ENCODE results near the gene ZNF695.

ZNF695 gene

GRCh38 chr1:247007511-247008405 lies at the start of gene ZNF695:
TSS of gene ZNF695 (minus strand) at chr1:247008057. CDS start at chr1:247007908, 149 bp downstream.
- H3K4me3 ChIP-seq (ENCODE audit: low read length), result peak within 1 kb of the TSS; percentile 91
- peak; percentile 2 for TF ChIP-seq CTCF (conservative IDR thresholded peaks at IDR 0.05; ENCODE audit: low read depth, low read length)
- peak; percentile 87 for DNase-seq (ENCODE audit: low read depth)

GRCh38 chr1:247056071-247056470 lies 48.2 kb upstream of the ZNF695 start:
- no peak for TF ChIP-seq CTCF (conservative IDR thresholded peaks at IDR 0.05; ENCODE audit: low read depth, low read length)
- DNase-seq (ENCODE audit: low read depth), result no peak
- no peak overlapping the region for H3K4me3 ChIP-seq (ENCODE audit: low read length)

- H3K4me3 ChIP-seq (ENCODE audit: low read length), result no peak overlapping the region
- TF ChIP-seq CTCF (conservative IDR thresholded peaks at IDR 0.05; ENCODE audit: low read depth, low read length), result no peak
- DNase-seq (ENCODE audit: low read depth), result no peak
Observed at GRCh38 chr1:247054992-247055415, 47.1 kb upstream of the ZNF695 start.

- TF ChIP-seq CTCF (conservative IDR thresholded peaks at IDR 0.05; ENCODE audit: low read depth, low read length), result no peak
- DNase-seq (ENCODE audit: low read depth), result no peak
- no peak overlapping the region for H3K4me3 ChIP-seq (ENCODE audit: low read length)
Observed at GRCh38 chr1:247047702-247048101, 39.8 kb upstream of the ZNF695 start.

- no peak for DNase-seq (ENCODE audit: low read depth)
- TF ChIP-seq CTCF (conservative IDR thresholded peaks at IDR 0.05; ENCODE audit: low read depth, low read length), result no peak
- no peak overlapping the region for H3K4me3 ChIP-seq (ENCODE audit: low read length)
Observed at GRCh38 chr1:247047260-247047659, 39.4 kb upstream of the ZNF695 start.

GRCh38 chr1:247043406-247043805 lies 35.5 kb upstream of the ZNF695 start:
- DNase-seq (ENCODE audit: low read depth), result no peak
- TF ChIP-seq CTCF (conservative IDR thresholded peaks at IDR 0.05; ENCODE audit: low read depth, low read length), result no peak
- no peak overlapping the region for H3K4me3 ChIP-seq (ENCODE audit: low read length)

Data from retinal pigment epithelial cell (primary cell).